Measurements from ENCODE around the gene COL12A1.
"Not testable (repeated sequence)": the region's sequence is repeated elsewhere in the genome, so short reads cannot be mapped to it uniquely, and the experiment has no call there.

COL12A1 gene

GRCh38 chr6:75211920-75212590, 6.2 kb upstream of the COL12A1 start:
- DNase-seq = no peak

- peak; percentile 24 for DNase-seq
Measured at GRCh38 chr6:75210885-75211739, 5.3 kb upstream of the COL12A1 start.

- no peak for DNase-seq
Measured at GRCh38 chr6:75209184-75209723, 3.4 kb upstream of the COL12A1 start.

- DNase-seq = peak; percentile 6
Measured at GRCh38 chr6:75208298-75209183, 2.7 kb upstream of the COL12A1 start.

- DNase-seq = no peak
Measured at GRCh38 chr6:75206576-75207342, 906 bp upstream of the COL12A1 start.

- DNase-seq = no peak
Measured at GRCh38 chr6:75204959-75205775, 686 bp downstream of the COL12A1 start.

- DNase-seq = peak; percentile 7
Measured at GRCh38 chr6:75204217-75204958, 1.5 kb downstream of the COL12A1 start.

GRCh38 chr6:75203721-75204120, 2.1 kb downstream of the COL12A1 start:
- DNase-seq = peak; percentile 10

- no peak for DNase-seq
Measured at GRCh38 chr6:75202676-75203131, 3.1 kb downstream of the COL12A1 start.

GRCh38 chr6:75201901-75202672, 3.8 kb downstream of the COL12A1 start:
- DNase-seq = no peak

GRCh38 chr6:75201021-75201420, 4.8 kb downstream of the COL12A1 start:
- no peak for DNase-seq

GRCh38 chr6:75199889-75200288, 6.0 kb downstream of the COL12A1 start:
- DNase-seq = no peak

- DNase-seq = no peak
Measured at GRCh38 chr6:75196081-75196687, 9.7 kb downstream of the COL12A1 start.

- DNase-seq = no peak
Measured at GRCh38 chr6:75188221-75188925, 17.5 kb downstream of the COL12A1 start.

GRCh38 chr6:75186581-75186980, 19.3 kb downstream of the COL12A1 start:
- DNase-seq = not testable (repeated sequence)

- DNase-seq = no peak
Measured at GRCh38 chr6:75183099-75183541, 22.7 kb downstream of the COL12A1 start.

GRCh38 chr6:75180864-75181263, 25.0 kb downstream of the COL12A1 start:
- DNase-seq = no peak

- no peak for DNase-seq
Measured at GRCh38 chr6:75178757-75179156, 27.1 kb downstream of the COL12A1 start.

All from NCI-H446 treated with DMSO at 0.1 percent for 48 hours (cell line).